Neutrophil (primary cell): ENCODE results near the gene MAPK8IP3.

Source experiments
- H3K27ac ChIP-seq: fragments of 200-600 bp; sonication (generic); 2 replicates; pipeline ENCODE4 v1.5.1; 2016; ENCODE audit warnings: mild to moderate bottlenecking, moderate library complexity
- H3K27me3 ChIP-seq: fragments of 200-600 bp; sonication (generic); 2 replicates; pipeline ENCODE4 v1.6.0; 2016; ENCODE audit warnings: mild to moderate bottlenecking
- H3K36me3 ChIP-seq: fragments of 200-600 bp; sonication (generic); 2 replicates; pipeline ENCODE4 v1.5.1; 2017
- H3K4me1 ChIP-seq, 2 experiments: fragments of 200-600 bp in 1 of 2; sonication (generic) in 1 of 2; 1 replicate in 1 of 2; 2 replicates in 1 of 2; pipeline versions ENCODE4 v1.5.1 to v1.6.1; 2013 to 2016; ENCODE audit warnings: low read depth in 1 of 2, low read length in 1 of 2, mild to moderate bottlenecking in 1 of 2, moderate library complexity in 1 of 2; ENCODE audit not compliant: control insufficient read depth in 1 of 2, insufficient read depth in 1 of 2
- H3K4me3 ChIP-seq, 2 experiments: fragments of 200-600 bp in 1 of 2; sonication (generic) in 1 of 2; 1 replicate in 1 of 2; 2 replicates in 1 of 2; pipeline ENCODE4 v1.5.1; 2013 to 2016; ENCODE audit warnings: low read depth in 1 of 2, low read length in 1 of 2, mild to moderate bottlenecking in 1 of 2, moderate library complexity in 1 of 2
- H3K9me3 ChIP-seq: fragments of 200-600 bp; sonication (generic); 2 replicates; pipeline ENCODE4 v1.5.1; 2016
- CTCF ChIP-seq: fragments of 200-600 bp; sonication (generic); IDR thresholded peaks from 2 replicates; pipeline ENCODE4 v1.5.1; 2016; ENCODE audit warnings: antibody characterized with exemption

The MAPK8IP3 gene

GRCh38 chr16:1766701-1767100, 60.7 kb downstream of the MAPK8IP3 start:
- Histone ChIP-seq H3K27ac (no peak overlapping the region), H3K4me3 (no peak overlapping the region), H3K9me3 (no peaks in the 10 kb centered on the region), H3K4me1 (peaks cover 10 to 17% of the 10 kb centered on the region in 2 experiments), H3K27me3 (peaks cover 8% of the 10 kb centered on the region), H3K36me3 (peaks cover 80% of the 10 kb centered on the region)
- no peak for TF ChIP-seq CTCF

GRCh38 chr16:1767116-1767994, 61.4 kb downstream of the MAPK8IP3 start:
- H3K27ac ChIP-seq, result no peak overlapping the region
- peaks cover 8% of the 10 kb centered on the region for H3K27me3 ChIP-seq
- no peak for TF ChIP-seq CTCF
- H3K4me1 ChIP-seq, result peaks cover 16 to 24% of the 10 kb centered on the region in 2 experiments
- peaks cover 73% of the 10 kb centered on the region for H3K36me3 ChIP-seq
- no peak overlapping the region for H3K4me3 ChIP-seq
- H3K9me3 ChIP-seq, result no peaks in the 10 kb centered on the region

GRCh38 chr16:1768061-1768766, 62.2 kb downstream of the MAPK8IP3 start:
- Histone ChIP-seq H3K9me3 (no peaks in the 10 kb centered on the region), H3K27ac (no peak overlapping the region), H3K4me3 (no peak overlapping the region), H3K4me1 (peaks cover 21 to 31% of the 10 kb centered on the region in 2 experiments), H3K36me3 (peaks cover 65% of the 10 kb centered on the region), H3K27me3 (peaks cover 8% of the 10 kb centered on the region)
- no peak for TF ChIP-seq CTCF

- Histone ChIP-seq H3K27ac (no peak overlapping the region), H3K36me3 (peaks cover 58% of the 10 kb centered on the region), H3K9me3 (no peaks in the 10 kb centered on the region), H3K4me3 (no peak overlapping the region), H3K4me1 (peaks cover 24 to 38% of the 10 kb centered on the region in 2 experiments), H3K27me3 (peaks cover 8% of the 10 kb centered on the region)
- TF ChIP-seq CTCF, result no peak
These were observed 62.9 kb downstream of the MAPK8IP3 start for GRCh38 chr16:1768767-1769401.

GRCh38 chr16:1769402-1770300, 63.7 kb downstream of the MAPK8IP3 start:
- Histone ChIP-seq H3K27ac (no peak overlapping the region), H3K27me3 (peaks cover 8% of the 10 kb centered on the region), H3K36me3 (peaks cover 50% of the 10 kb centered on the region), H3K9me3 (no peaks in the 10 kb centered on the region), H3K4me3 (no peak overlapping the region), H3K4me1 (peaks cover 32 to 45% of the 10 kb centered on the region in 2 experiments)
- no peak for TF ChIP-seq CTCF
